SK-N-SH treated with all-trans-retinoic acid at 6 μM for 48 hours (cell line): ENCODE data around the gene CNGA2.

Experiments used
- ATAC-seq: fragments of 200-7000 bp; cut with Tn5 transposase; 3 replicates; pipeline ENCODE4 v1.9.1; 2020; ENCODE audit warnings: mild to moderate bottlenecking, moderate library complexity
- ARNTL ChIP-seq: fragments of 450-650 bp; formaldehyde crosslinking; IDR thresholded peaks from 2 replicates; pipeline ENCODE4 v1.5.0; 2020; ENCODE audit warnings: low read depth, mild to moderate bottlenecking, moderate library complexity, borderline replicate concordance
- CREB5 ChIP-seq: fragments of 250-450 bp; sonication (Bioruptor Pico); IDR thresholded peaks from 2 replicates; pipeline ENCODE4 v1.5.1; 2020; ENCODE audit warnings: low read depth, mild to moderate bottlenecking, moderate library complexity
- CSDC2 ChIP-seq: fragments of 250-450 bp; sonication (Bioruptor Pico); IDR thresholded peaks from 2 replicates; pipeline ENCODE4 v1.5.0; 2020; ENCODE audit warnings: mild to moderate bottlenecking, moderate library complexity
- CSRNP3 ChIP-seq: fragments of 250-450 bp; sonication (Bioruptor Pico); IDR thresholded peaks from 2 replicates; pipeline ENCODE4 v1.5.1; 2021; ENCODE audit warnings: mild to moderate bottlenecking, moderate library complexity
- ESRRG ChIP-seq: fragments of 250-450 bp; sonication (Bioruptor Pico); IDR thresholded peaks from 2 replicates; pipeline ENCODE4 v1.6.1; 2021; ENCODE audit warnings: mild to moderate bottlenecking
- GLIS3 ChIP-seq: fragments of 250-450 bp; sonication (Bioruptor Pico); IDR thresholded peaks from 2 replicates; pipeline ENCODE4 v1.5.0; 2020; ENCODE audit warnings: mild to moderate bottlenecking, moderate library complexity
- ISL1 ChIP-seq: fragments of 250-450 bp; sonication (Bioruptor Pico); IDR thresholded peaks from 2 replicates; pipeline ENCODE4 v2.1.2; 2022; ENCODE audit warnings: mild to moderate bottlenecking, moderate library complexity
- OSR1 ChIP-seq: fragments of 250-450 bp; sonication (Bioruptor Pico); IDR thresholded peaks from 2 replicates; pipeline ENCODE4 v1.8.0; 2022; ENCODE audit warnings: moderate library complexity, mild to moderate bottlenecking, inconsistent platforms
- PATZ1 ChIP-seq: fragments of 250-450 bp; sonication (Bioruptor Pico); IDR thresholded peaks from 2 replicates; pipeline ENCODE4 v1.8.0; 2020; ENCODE audit warnings: mild to moderate bottlenecking, moderate library complexity, borderline replicate concordance
- POU6F1 ChIP-seq: fragments of 250-450 bp; sonication (Bioruptor Pico); IDR thresholded peaks from 2 replicates; pipeline ENCODE4 v1.8.0; 2021; ENCODE audit warnings: low read depth, mild to moderate bottlenecking, moderate library complexity, borderline replicate concordance
- PPARA ChIP-seq: fragments of 250-450 bp; sonication (Bioruptor Pico); IDR thresholded peaks from 2 replicates; pipeline ENCODE4 v1.5.0; 2020; ENCODE audit warnings: mild to moderate bottlenecking, borderline replicate concordance
- RARB ChIP-seq: fragments of 250-450 bp; sonication (Bioruptor Pico); IDR thresholded peaks from 2 replicates; pipeline ENCODE4 v1.8.0; 2021; ENCODE audit warnings: mild to moderate bottlenecking, moderate library complexity
- SNAI2 ChIP-seq: fragments of 250-450 bp; sonication (Bioruptor Pico); IDR thresholded peaks from 2 replicates; pipeline ENCODE4 v1.5.0; 2020; ENCODE audit warnings: mild to moderate bottlenecking, moderate library complexity
- TCF4 ChIP-seq: fragments of 250-450 bp; sonication (Bioruptor Pico); IDR thresholded peaks from 2 replicates; pipeline ENCODE4 v1.8.0; 2021; ENCODE audit warnings: mild to moderate bottlenecking, moderate library complexity, borderline replicate concordance
- TOX ChIP-seq: fragments of 250-450 bp; sonication (Bioruptor Pico); IDR thresholded peaks from 2 replicates; pipeline ENCODE4 v1.8.0; 2021; ENCODE audit warnings: mild to moderate bottlenecking, moderate library complexity, borderline replicate concordance
- TSHZ2 ChIP-seq: fragments of 250-450 bp; sonication (Bioruptor Pico); IDR thresholded peaks from 2 replicates; pipeline ENCODE4 v1.5.0; 2020; ENCODE audit warnings: mild to moderate bottlenecking, moderate library complexity
- ZC3H10 ChIP-seq: fragments of 250-450 bp; sonication (Bioruptor Pico); IDR thresholded peaks from 2 replicates; pipeline ENCODE4 v1.5.1; 2021; ENCODE audit warnings: mild to moderate bottlenecking, moderate library complexity
- ZFP30 ChIP-seq: fragments of 450-650 bp; formaldehyde crosslinking; IDR thresholded peaks from 2 replicates; pipeline ENCODE4 v1.5.0; 2022; ENCODE audit warnings: mild to moderate bottlenecking, moderate library complexity
- ZNF565 ChIP-seq: fragments of 450-650 bp; formaldehyde crosslinking; conservative IDR thresholded peaks from 2 replicates; pipeline ENCODE4 v1.5.0; 2020; ENCODE audit warnings: low read depth, mild to moderate bottlenecking, moderate library complexity
- ZNF8 ChIP-seq: fragments of 450-650 bp; formaldehyde crosslinking; IDR thresholded peaks from 2 replicates; pipeline ENCODE4 v1.5.0; 2020; ENCODE audit warnings: mild to moderate bottlenecking, moderate library complexity

Gene CNGA2

GRCh38 chrX:151791961-151792360, 57.4 kb downstream of the CNGA2 start (continued):
- TF ChIP-seq PATZ1 (CRISPR knock-in tag) (no peak), PPARA (CRISPR knock-in tag) (no peak), CREB5 (CRISPR knock-in tag) (no peak), TCF4 (CRISPR knock-in tag) (no peak), RARB (CRISPR knock-in tag) (no peak)

- TF ChIP-seq ZNF8 (CRISPR knock-in tag) (no peak), ISL1 (no peak), ARNTL (CRISPR knock-in tag) (no peak), CREB5 (CRISPR knock-in tag) (no peak)
- no peak for ATAC-seq
Measured at GRCh38 chrX:151792505-151792904, 58.0 kb downstream of the CNGA2 start.

- no peak for ATAC-seq
- TF ChIP-seq CSDC2 (CRISPR knock-in tag) (no peak), CSRNP3 (CRISPR knock-in tag) (no peak), ZFP30 (CRISPR knock-in tag) (no peak), GLIS3 (CRISPR knock-in tag) (no peak), TOX (CRISPR knock-in tag) (no peak), CREB5 (CRISPR knock-in tag) (no peak), SNAI2 (no peak), TSHZ2 (CRISPR knock-in tag) (no peak), ZNF565 (CRISPR knock-in tag) (no peak), RARB (CRISPR knock-in tag) (no peak), OSR1 (CRISPR knock-in tag) (no peak), ESRRG (CRISPR knock-in tag) (no peak), POU6F1 (no peak), PPARA (CRISPR knock-in tag) (no peak), ZNF8 (CRISPR knock-in tag) (no peak), TCF4 (CRISPR knock-in tag) (no peak), ZC3H10 (CRISPR knock-in tag) (no peak)
Measured at GRCh38 chrX:151793886-151794285, 59.3 kb downstream of the CNGA2 start.
